Prostate gland (tissue), 2 donors: ENCODE results near the gene SMYD5.

Source experiments
- CTCF ChIP-seq, 4 experiments: fragments of 200-600 bp in 2 of 4; fragments of 450-650 bp in 2 of 4; sonication (generic) in 2 of 4; IDR thresholded peaks; 1 replicate in 3 of 4; 2 replicates in 1 of 4; pipeline ENCODE4 v1.5.1; 2016 to 2019; ENCODE audit warnings: antibody characterized with exemption in 4 of 4, mild to moderate bottlenecking in 2 of 4, moderate library complexity in 2 of 4
- POLR2AphosphoS5 ChIP-seq: sonication (generic); formaldehyde crosslinking; IDR thresholded peaks from one replicate; pipeline ENCODE4 v1.6.1; 2017; ENCODE audit warnings: antibody characterized with exemption

GRCh38 chr2:73212448-73213176, 1.4 kb upstream of the SMYD5 start:
- TF ChIP-seq POLR2AphosphoS5 (peak; percentile 6), CTCF (IDR thresholded peaks at IDR 0.05) (peak; percentile 60 to 80 (median 66))
